WTC11 (cell line): ENCODE results near the gene DAP3. TPM values are rescaled to one million over a fixed set of nuclear protein-coding genes. Genes with fewer than 3 reads are reported as not detected.
"Not testable (repeated sequence)": the region's sequence is repeated elsewhere in the genome, so short reads cannot be mapped to it uniquely, and the experiment has no call there.

Source experiments
- ATAC-seq: fragments of 200-7000 bp; cut with Tn5 transposase; 2 replicates; pipeline ENCODE4 v1.10.0; 2021; ENCODE audit warnings: mild to moderate bottlenecking, moderate library complexity
- CTCF ChIA-PET: fragments of 300-600 bp; sonication (Branson Sonifier 250); formaldehyde crosslinking; loops from one replicate; lab custom pipeline; 2021; ENCODE audit warnings: antibody characterized with exemption; lab: Charles Lee
- POLR2A ChIA-PET: fragments of 350-600 bp; sonication (Branson Sonifier 250); formaldehyde crosslinking; loops from one replicate; lab custom pipeline; 2021; ENCODE audit warnings: antibody characterized with exemption; lab: Charles Lee
- DNase-seq: peaks from one replicate; pipeline ENCODE4 v3.0.0; 2021; ENCODE audit warnings: low spot score
- H3K27ac Mint-ChIP-seq: 2 replicates; pipeline ENCODE4 v1.8.0; 2021; ENCODE audit warnings: mixed read lengths
- H3K27me3 Mint-ChIP-seq: 2 replicates; pipeline ENCODE4 v1.8.0; 2021; ENCODE audit warnings: low read depth, mild to moderate bottlenecking, moderate library complexity, mixed read lengths
- H3K36me3 Mint-ChIP-seq: 2 replicates; pipeline ENCODE4 v1.8.0; 2021; ENCODE audit warnings: mixed read lengths
- H3K4me1 Mint-ChIP-seq: 2 replicates; pipeline ENCODE4 v1.8.0; 2022; ENCODE audit warnings: mixed read lengths
- H3K4me3 Mint-ChIP-seq: 2 replicates; pipeline ENCODE4 v1.8.0; 2021; ENCODE audit warnings: mild to moderate bottlenecking, moderate library complexity, mixed read lengths
- H3K9me3 Mint-ChIP-seq: 2 replicates; pipeline ENCODE4 v1.8.0; 2021; ENCODE audit warnings: mixed read lengths
- ELF4 ChIP-seq: sonication (generic); formaldehyde crosslinking; IDR thresholded peaks from 2 replicates; pipeline ENCODE4 v1.8.1; 2022; ENCODE audit warnings: low read depth, mild to moderate bottlenecking, moderate library complexity, missing genetic modification reagents
- EMX1 ChIP-seq: fragments of 250-450 bp; sonication (Bioruptor Pico); IDR thresholded peaks from 2 replicates; pipeline ENCODE4 v1.8.0; 2021; ENCODE audit warnings: mild to moderate bottlenecking
- GABPB1 ChIP-seq: sonication (generic); formaldehyde crosslinking; IDR thresholded peaks from 2 replicates; pipeline ENCODE4 v1.8.1; 2023; ENCODE audit warnings: mild to moderate bottlenecking, missing genetic modification reagents
- GRHL2 ChIP-seq: fragments of 250-450 bp; sonication (Bioruptor Pico); IDR thresholded peaks from 2 replicates; pipeline ENCODE4 v1.8.0; 2022; ENCODE audit warnings: mild to moderate bottlenecking, moderate library complexity; ENCODE audit not compliant: insufficient replicate concordance, severe bottlenecking
- IRF2 ChIP-seq: sonication (generic); formaldehyde crosslinking; IDR thresholded peaks from 2 replicates; pipeline ENCODE4 v1.8.0; 2022; ENCODE audit warnings: low read depth, missing genetic modification reagents, borderline replicate concordance
- KAT7 ChIP-seq: sonication (generic); formaldehyde crosslinking; IDR thresholded peaks from 2 replicates; pipeline ENCODE4 v1.8.1; 2023; ENCODE audit warnings: missing genetic modification reagents, mild to moderate bottlenecking, borderline replicate concordance
- NFE2L1 ChIP-seq: sonication (generic); formaldehyde crosslinking; IDR thresholded peaks from 2 replicates; pipeline ENCODE4 v1.8.1; 2023; ENCODE audit warnings: missing genetic modification reagents
- NR1H2 ChIP-seq: sonication (generic); formaldehyde crosslinking; IDR thresholded peaks from 2 replicates; pipeline ENCODE4 v1.9.0; 2021; ENCODE audit warnings: mild to moderate bottlenecking, moderate library complexity, missing genetic modification reagents
- SMAD4 ChIP-seq: sonication (generic); formaldehyde crosslinking; IDR thresholded peaks from 2 replicates; pipeline ENCODE4 v1.8.0; 2022; ENCODE audit warnings: mild to moderate bottlenecking, missing genetic modification reagents
- SP1 ChIP-seq: sonication (generic); formaldehyde crosslinking; conservative IDR thresholded peaks from 2 replicates; pipeline ENCODE4 v1.8.1; 2022; ENCODE audit warnings: missing genetic modification reagents
- TEAD1 ChIP-seq: sonication (generic); formaldehyde crosslinking; IDR thresholded peaks from 2 replicates; pipeline ENCODE4 v1.8.0; 2022; ENCODE audit warnings: mild to moderate bottlenecking, missing genetic modification reagents
- TP53 ChIP-seq: sonication (generic); formaldehyde crosslinking; IDR thresholded peaks from 2 replicates; pipeline ENCODE4 v1.8.1; 2023; ENCODE audit warnings: mild to moderate bottlenecking, missing genetic modification reagents
- ZNF121 ChIP-seq: sonication (generic); formaldehyde crosslinking; IDR thresholded peaks from 2 replicates; pipeline ENCODE4 v1.8.0; 2023; ENCODE audit warnings: missing genetic modification reagents
- total RNA-seq: library from RNA; stranded (reverse); gene quantifications from 3 replicates; pipeline ENCODE4 v1.2.3, GENCODE V29; 2021
- TF ChIP-seq, protein P1 (sequence below): sonication (generic); formaldehyde crosslinking; conservative IDR thresholded peaks from 2 replicates; pipeline ENCODE4 v1.8.1; 2023; ENCODE audit warnings: mild to moderate bottlenecking, low read depth, missing genetic modification reagents, moderate library complexity
- TF ChIP-seq, protein P2 (sequence below): sonication (generic); formaldehyde crosslinking; IDR thresholded peaks from 2 replicates; pipeline ENCODE4 v1.8.0; 2022; ENCODE audit warnings: mild to moderate bottlenecking, missing genetic modification reagents
- TF ChIP-seq, protein P3 (sequence below): sonication (generic); formaldehyde crosslinking; IDR thresholded peaks from 2 replicates; pipeline ENCODE4 v1.8.1; 2023; ENCODE audit warnings: mild to moderate bottlenecking, missing genetic modification reagents
- TF ChIP-seq, protein P4 (sequence below): sonication (generic); formaldehyde crosslinking; IDR thresholded peaks from 2 replicates; pipeline ENCODE4 v1.8.1; 2022; ENCODE audit warnings: missing genetic modification reagents, borderline replicate concordance
- TF ChIP-seq, protein P5 (sequence below): sonication (generic); formaldehyde crosslinking; IDR thresholded peaks from 2 replicates; pipeline ENCODE4 v1.8.1; 2022; ENCODE audit warnings: low read depth, mild to moderate bottlenecking, moderate library complexity, missing genetic modification reagents, borderline replicate concordance
- TF ChIP-seq, protein P6 (sequence below): sonication (generic); formaldehyde crosslinking; IDR thresholded peaks from 2 replicates; pipeline ENCODE4 v1.8.0; 2023; ENCODE audit warnings: mild to moderate bottlenecking, missing genetic modification reagents

DAP3 gene
- total RNA-seq, 1 experiment from 2014 or later, result 109 TPM

DNA sequence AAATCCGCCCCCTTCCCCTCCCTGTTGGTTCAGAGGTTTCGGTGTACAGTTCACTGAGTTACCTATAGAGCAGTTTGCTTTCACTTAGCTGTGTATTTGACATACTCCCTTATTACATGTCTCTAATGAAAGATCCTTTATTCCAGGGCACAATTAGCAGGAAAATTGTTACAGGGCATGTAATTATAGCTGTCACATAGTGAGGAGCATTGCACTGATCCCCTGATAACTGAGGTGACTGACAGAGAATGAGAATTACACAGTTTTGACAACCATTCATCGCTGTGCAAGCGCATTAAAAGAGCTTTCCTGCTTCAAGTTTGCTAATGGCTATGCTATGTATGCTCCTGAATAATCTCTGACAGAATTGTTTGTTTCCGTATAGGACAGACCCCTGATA lies 26.9 kb downstream of the DAP3 start (continued):
- TF ChIP-seq, protein P1, sequence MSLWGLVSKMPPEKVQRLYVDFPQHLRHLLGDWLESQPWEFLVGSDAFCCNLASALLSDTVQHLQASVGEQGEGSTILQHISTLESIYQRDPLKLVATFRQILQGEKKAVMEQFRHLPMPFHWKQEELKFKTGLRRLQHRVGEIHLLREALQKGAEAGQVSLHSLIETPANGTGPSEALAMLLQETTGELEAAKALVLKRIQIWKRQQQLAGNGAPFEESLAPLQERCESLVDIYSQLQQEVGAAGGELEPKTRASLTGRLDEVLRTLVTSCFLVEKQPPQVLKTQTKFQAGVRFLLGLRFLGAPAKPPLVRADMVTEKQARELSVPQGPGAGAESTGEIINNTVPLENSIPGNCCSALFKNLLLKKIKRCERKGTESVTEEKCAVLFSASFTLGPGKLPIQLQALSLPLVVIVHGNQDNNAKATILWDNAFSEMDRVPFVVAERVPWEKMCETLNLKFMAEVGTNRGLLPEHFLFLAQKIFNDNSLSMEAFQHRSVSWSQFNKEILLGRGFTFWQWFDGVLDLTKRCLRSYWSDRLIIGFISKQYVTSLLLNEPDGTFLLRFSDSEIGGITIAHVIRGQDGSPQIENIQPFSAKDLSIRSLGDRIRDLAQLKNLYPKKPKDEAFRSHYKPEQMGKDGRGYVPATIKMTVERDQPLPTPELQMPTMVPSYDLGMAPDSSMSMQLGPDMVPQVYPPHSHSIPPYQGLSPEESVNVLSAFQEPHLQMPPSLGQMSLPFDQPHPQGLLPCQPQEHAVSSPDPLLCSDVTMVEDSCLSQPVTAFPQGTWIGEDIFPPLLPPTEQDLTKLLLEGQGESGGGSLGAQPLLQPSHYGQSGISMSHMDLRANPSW (CRISPR knock-in tag), result no peak
- TF ChIP-seq TEAD1 (no peak), ELF4 (CRISPR knock-in tag) (no peak), IRF2 (CRISPR knock-in tag) (no peak), SMAD4 (no peak), ZNF121 (no peak), EMX1 (CRISPR knock-in tag) (no peak)
- TF ChIP-seq, protein P2, sequence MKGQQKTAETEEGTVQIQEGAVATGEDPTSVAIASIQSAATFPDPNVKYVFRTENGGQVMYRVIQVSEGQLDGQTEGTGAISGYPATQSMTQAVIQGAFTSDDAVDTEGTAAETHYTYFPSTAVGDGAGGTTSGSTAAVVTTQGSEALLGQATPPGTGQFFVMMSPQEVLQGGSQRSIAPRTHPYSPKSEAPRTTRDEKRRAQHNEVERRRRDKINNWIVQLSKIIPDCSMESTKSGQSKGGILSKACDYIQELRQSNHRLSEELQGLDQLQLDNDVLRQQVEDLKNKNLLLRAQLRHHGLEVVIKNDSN (CRISPR knock-in tag), result no peak

DNA sequence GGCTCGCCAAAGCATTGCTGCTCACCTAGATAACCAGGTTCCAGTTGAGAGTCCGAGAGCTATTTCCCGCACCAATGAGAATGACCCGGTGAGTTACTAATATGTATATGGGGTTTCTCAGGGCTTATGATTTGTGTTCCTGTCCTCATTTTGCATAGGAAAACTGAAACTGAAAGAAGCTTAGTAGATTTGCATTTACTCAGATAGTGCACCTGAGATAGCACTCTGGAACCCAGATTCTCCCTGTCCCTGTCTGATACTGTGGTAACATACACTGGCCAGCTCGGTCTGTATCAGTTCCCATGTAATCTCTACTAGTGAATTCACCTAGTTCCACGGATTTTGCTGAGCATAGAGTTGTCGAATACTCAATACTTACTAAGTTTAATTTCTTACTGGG lies 28.1 kb downstream of the DAP3 start:
- H3K9me3 Mint-ChIP-seq, result no peaks in the 10 kb centered on the region
- CTCF ChIA-PET, result interaction anchor here (0.6 to 1.7 kb wide), 3 partner anchors 12 to 669 kb away, joined by 3 to 6 read pairs (median 3); no protein-coding TSS in a partner anchor
- no peak overlapping the region for H3K27ac Mint-ChIP-seq
- DNase-seq (no peak), ATAC-seq (no peak)
- peaks cover 54% of the 10 kb centered on the region for H3K36me3 Mint-ChIP-seq
- POLR2A ChIA-PET, result no interaction called here
- no peak overlapping the region for H3K4me3 Mint-ChIP-seq
- TF ChIP-seq, protein P3, sequence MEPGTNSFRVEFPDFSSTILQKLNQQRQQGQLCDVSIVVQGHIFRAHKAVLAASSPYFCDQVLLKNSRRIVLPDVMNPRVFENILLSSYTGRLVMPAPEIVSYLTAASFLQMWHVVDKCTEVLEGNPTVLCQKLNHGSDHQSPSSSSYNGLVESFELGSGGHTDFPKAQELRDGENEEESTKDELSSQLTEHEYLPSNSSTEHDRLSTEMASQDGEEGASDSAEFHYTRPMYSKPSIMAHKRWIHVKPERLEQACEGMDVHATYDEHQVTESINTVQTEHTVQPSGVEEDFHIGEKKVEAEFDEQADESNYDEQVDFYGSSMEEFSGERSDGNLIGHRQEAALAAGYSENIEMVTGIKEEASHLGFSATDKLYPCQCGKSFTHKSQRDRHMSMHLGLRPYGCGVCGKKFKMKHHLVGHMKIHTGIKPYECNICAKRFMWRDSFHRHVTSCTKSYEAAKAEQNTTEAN, result no peak
- TF ChIP-seq, protein P4, sequence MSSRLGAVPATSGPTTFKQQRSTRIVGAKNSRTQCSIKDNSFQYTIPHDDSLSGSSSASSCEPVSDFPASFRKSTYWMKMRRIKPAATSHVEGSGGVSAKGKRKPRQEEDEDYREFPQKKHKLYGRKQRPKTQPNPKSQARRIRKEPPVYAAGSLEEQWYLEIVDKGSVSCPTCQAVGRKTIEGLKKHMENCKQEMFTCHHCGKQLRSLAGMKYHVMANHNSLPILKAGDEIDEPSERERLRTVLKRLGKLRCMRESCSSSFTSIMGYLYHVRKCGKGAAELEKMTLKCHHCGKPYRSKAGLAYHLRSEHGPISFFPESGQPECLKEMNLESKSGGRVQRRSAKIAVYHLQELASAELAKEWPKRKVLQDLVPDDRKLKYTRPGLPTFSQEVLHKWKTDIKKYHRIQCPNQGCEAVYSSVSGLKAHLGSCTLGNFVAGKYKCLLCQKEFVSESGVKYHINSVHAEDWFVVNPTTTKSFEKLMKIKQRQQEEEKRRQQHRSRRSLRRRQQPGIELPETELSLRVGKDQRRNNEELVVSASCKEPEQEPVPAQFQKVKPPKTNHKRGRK, result no peak
- TF ChIP-seq, protein P5, sequence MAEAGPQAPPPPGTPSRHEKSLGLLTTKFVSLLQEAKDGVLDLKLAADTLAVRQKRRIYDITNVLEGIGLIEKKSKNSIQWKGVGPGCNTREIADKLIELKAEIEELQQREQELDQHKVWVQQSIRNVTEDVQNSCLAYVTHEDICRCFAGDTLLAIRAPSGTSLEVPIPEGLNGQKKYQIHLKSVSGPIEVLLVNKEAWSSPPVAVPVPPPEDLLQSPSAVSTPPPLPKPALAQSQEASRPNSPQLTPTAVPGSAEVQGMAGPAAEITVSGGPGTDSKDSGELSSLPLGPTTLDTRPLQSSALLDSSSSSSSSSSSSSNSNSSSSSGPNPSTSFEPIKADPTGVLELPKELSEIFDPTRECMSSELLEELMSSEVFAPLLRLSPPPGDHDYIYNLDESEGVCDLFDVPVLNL (CRISPR knock-in tag), result no peak
- H3K27me3 Mint-ChIP-seq, result no peaks in the 10 kb centered on the region; the same call in 1 of the 2 replicates
- no peaks in the 10 kb centered on the region for H3K4me1 Mint-ChIP-seq

DNA sequence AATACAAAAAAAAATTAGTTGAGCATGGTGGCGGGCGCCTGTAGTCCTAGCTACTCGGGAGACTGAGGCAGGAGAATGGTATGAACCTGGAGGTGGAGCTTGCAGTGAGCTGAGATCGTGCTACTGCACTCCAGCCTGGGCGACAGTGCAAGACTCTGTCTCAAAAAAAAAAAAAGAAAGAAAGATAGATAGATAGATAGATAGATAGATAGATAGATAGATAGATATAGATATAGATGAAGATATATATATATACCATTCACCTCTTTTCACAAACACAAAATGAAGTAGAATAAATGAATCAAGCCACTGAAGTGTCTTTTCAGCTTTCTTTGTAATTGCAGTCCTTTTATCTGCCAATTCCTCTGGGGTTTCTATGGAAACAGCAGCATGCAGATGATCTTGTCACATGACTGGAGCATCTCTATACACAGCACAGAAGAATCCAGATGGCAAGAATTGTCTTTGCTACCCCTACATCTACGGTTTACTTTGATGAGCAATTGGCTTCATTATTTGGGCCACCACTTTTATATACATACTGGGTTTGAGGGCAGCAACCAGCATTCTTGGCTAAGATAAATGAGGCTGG lies 29.7 kb downstream of the DAP3 start:
- H3K9me3 Mint-ChIP-seq, H3K4me1 Mint-ChIP-seq, H3K27me3 Mint-ChIP-seq, H3K27ac Mint-ChIP-seq, H3K4me3 Mint-ChIP-seq, CTCF ChIA-PET, DNase-seq, ATAC-seq: not testable (repeated sequence)
- POLR2A ChIA-PET, result interaction anchor here (0.6 kb wide), 1 partner anchor 74 kb away, joined by 3 read pairs; no protein-coding TSS in a partner anchor
- peaks cover 42% of the 10 kb centered on the region for H3K36me3 Mint-ChIP-seq

DNA sequence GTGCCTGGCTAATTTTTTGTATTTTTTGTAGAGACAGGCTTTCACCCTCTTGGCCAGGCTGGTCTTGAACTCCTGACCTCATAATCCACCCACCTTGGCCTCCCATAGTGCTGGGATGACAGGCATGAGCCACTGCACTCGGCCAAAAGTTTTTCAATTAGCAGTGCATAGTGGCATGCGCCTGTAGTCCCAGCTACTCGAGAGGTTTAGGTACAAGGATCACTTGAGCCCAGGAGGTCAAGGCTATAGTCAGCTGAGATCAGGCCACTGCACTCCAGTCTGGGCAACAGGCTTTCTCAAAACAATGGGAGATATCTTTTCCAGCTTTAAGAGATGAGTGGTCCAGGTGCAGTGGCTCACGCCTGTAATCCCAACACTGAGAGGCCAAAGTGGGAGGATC lies 30.8 kb downstream of the DAP3 start:
- H3K9me3 Mint-ChIP-seq, result no peaks in the 10 kb centered on the region
- no peak for ATAC-seq
- no peak for DNase-seq
- ChIA-PET POLR2A (no interaction called here), CTCF (interaction anchor here (0.7 to 1.0 kb wide), 2 partner anchors 9 to 182 kb away, joined by 3 to 4 read pairs; no protein-coding TSS in a partner anchor)
- H3K27me3 Mint-ChIP-seq, result no peaks in the 10 kb centered on the region; the same call in 1 of the 2 replicates
- H3K4me1 Mint-ChIP-seq, result no peaks in the 10 kb centered on the region
- H3K36me3 Mint-ChIP-seq, result peaks cover 38% of the 10 kb centered on the region
- H3K4me3 Mint-ChIP-seq, result no peak overlapping the region
- no peak overlapping the region for H3K27ac Mint-ChIP-seq
- no peak for TF ChIP-seq KAT7 (CRISPR knock-in tag)
- TF ChIP-seq, protein P2 (CRISPR knock-in tag), result no peak
- no peak for TF ChIP-seq NFE2L1
- no peak for TF ChIP-seq GRHL2 (CRISPR knock-in tag)
- TF ChIP-seq GABPB1 (CRISPR knock-in tag), result no peak
- TF ChIP-seq TP53 (CRISPR knock-in tag), result no peak
- TF ChIP-seq, protein P6, sequence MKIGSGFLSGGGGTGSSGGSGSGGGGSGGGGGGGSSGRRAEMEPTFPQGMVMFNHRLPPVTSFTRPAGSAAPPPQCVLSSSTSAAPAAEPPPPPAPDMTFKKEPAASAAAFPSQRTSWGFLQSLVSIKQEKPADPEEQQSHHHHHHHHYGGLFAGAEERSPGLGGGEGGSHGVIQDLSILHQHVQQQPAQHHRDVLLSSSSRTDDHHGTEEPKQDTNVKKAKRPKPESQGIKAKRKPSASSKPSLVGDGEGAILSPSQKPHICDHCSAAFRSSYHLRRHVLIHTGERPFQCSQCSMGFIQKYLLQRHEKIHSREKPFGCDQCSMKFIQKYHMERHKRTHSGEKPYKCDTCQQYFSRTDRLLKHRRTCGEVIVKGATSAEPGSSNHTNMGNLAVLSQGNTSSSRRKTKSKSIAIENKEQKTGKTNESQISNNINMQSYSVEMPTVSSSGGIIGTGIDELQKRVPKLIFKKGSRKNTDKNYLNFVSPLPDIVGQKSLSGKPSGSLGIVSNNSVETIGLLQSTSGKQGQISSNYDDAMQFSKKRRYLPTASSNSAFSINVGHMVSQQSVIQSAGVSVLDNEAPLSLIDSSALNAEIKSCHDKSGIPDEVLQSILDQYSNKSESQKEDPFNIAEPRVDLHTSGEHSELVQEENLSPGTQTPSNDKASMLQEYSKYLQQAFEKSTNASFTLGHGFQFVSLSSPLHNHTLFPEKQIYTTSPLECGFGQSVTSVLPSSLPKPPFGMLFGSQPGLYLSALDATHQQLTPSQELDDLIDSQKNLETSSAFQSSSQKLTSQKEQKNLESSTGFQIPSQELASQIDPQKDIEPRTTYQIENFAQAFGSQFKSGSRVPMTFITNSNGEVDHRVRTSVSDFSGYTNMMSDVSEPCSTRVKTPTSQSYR (CRISPR knock-in tag), result no peak
- no peak for TF ChIP-seq NR1H2 (CRISPR knock-in tag)
- TF ChIP-seq SP1, result no peak
